Large intestine (tissue), 3 donors: ENCODE data around the gene SPCS2. TPM values are rescaled to one million over a fixed set of nuclear protein-coding genes. Genes with fewer than 3 reads are reported as not detected.

Experiments
- DNase-seq, 2 donors: peaks; one replicate each; pipeline versions ENCODE4 v3.0.0 to v3.0.0-alpha.2; 2013
- H3K27ac ChIP-seq: one replicate; pipeline ENCODE4 v1.5.1; 2013; ENCODE audit warnings: low read length
- H3K27me3 ChIP-seq: 2 replicates; pipeline ENCODE4 v1.6.1; 2013; ENCODE audit warnings: low read length; ENCODE audit not compliant: control insufficient read depth, insufficient read depth
- H3K36me3 ChIP-seq: 2 replicates; pipeline ENCODE4 v1.6.1; 2013; ENCODE audit warnings: low read length; ENCODE audit not compliant: control insufficient read depth, insufficient read depth
- H3K4me1 ChIP-seq: one replicate; pipeline ENCODE4 v1.6.1; 2013; ENCODE audit warnings: low read length; ENCODE audit not compliant: control insufficient read depth, insufficient read depth
- H3K4me3 ChIP-seq: one replicate; pipeline ENCODE4 v1.5.1; 2013; ENCODE audit warnings: low read length
- H3K9me3 ChIP-seq: one replicate; pipeline ENCODE4 v1.6.1; 2013; ENCODE audit warnings: mild to moderate bottlenecking, low read depth, low read length, moderate library complexity; ENCODE audit not compliant: control insufficient read depth
- WGBS: methylation state at CpG from one replicate; pipeline ENCODE4 v1.1.5; 2013; ENCODE audit warnings: low lambda C conversion rate; ENCODE audit not compliant: insufficient coverage; 5-methylcytosine and 5-hydroxymethylcytosine counted together
- polyA plus RNA-seq: library from polyadenylated mRNA; unstranded; fragments of 120-200 nt; gene quantifications from one replicate; pipeline ENCODE4 v1.2.1, GENCODE V29; 2013

SPCS2 gene
- polyA plus RNA-seq, 1 donor, result 203 TPM

- Histone ChIP-seq H3K9me3 (no peaks in the 10 kb centered on the region), H3K27me3 (no peaks in the 10 kb centered on the region), H3K4me3 (no peak overlapping the region), H3K27ac (no peak overlapping the region), H3K4me1 (no peaks in the 10 kb centered on the region), H3K36me3 (peaks cover 67% of the 10 kb centered on the region)
- DNase-seq, result no peak
- 100% methylated on average over 3 of the region's 5 CpGs for WGBS
Observed at GRCh38 chr11:74942073-74942759, 6.8 kb upstream of the SPCS2 start.

- no peak for DNase-seq
- Histone ChIP-seq H3K36me3 (peaks cover 17% of the 10 kb centered on the region), H3K4me3 (peak overlapping the region; percentile 90), H3K27ac (peak overlapping the region; percentile 80), H3K4me1 (peaks cover 6% of the 10 kb centered on the region), H3K9me3 (no peaks in the 10 kb centered on the region), H3K27me3 (no peaks in the 10 kb centered on the region)
- WGBS, result no CpG with 5 or more reads among the region's 9 CpGs
Observed at GRCh38 chr11:74948546-74948897, 544 bp upstream of the SPCS2 start.

GRCh38 chr11:74949753-74950137 lies 679 bp downstream of the SPCS2 start:
- peaks cover 7% of the 10 kb centered on the region for H3K36me3 ChIP-seq
- no peaks in the 10 kb centered on the region for H3K9me3 ChIP-seq
- H3K27ac ChIP-seq, result no peak overlapping the region
- no peak for DNase-seq
- H3K4me3 ChIP-seq, result peak overlapping the region; percentile 90
- WGBS, result 4% methylated on average over 5 of the region's 6 CpGs
- no peaks in the 10 kb centered on the region for H3K27me3 ChIP-seq
- H3K4me1 ChIP-seq, result peaks cover 6% of the 10 kb centered on the region

GRCh38 chr11:74950374-74950969 lies 1.4 kb downstream of the SPCS2 start:
- Histone ChIP-seq H3K9me3 (no peaks in the 10 kb centered on the region), H3K27ac (no peak overlapping the region), H3K4me3 (peak overlapping the region; percentile 90), H3K27me3 (no peaks in the 10 kb centered on the region), H3K4me1 (peaks cover 6% of the 10 kb centered on the region), H3K36me3 (peaks cover 6% of the 10 kb centered on the region)
- no peak for DNase-seq
- no CpG with 5 or more reads among the region's 2 CpGs for WGBS

- no peaks in the 10 kb centered on the region for H3K27me3 ChIP-seq
- H3K4me3 ChIP-seq, result no peak overlapping the region
- DNase-seq, result no peak
- WGBS, result 100% methylated on average over 1 of the region's 8 CpGs
- no peaks in the 10 kb centered on the region for H3K9me3 ChIP-seq
- H3K36me3 ChIP-seq, result peaks cover 6% of the 10 kb centered on the region
- H3K4me1 ChIP-seq, result peaks cover 6% of the 10 kb centered on the region
- H3K27ac ChIP-seq, result no peak overlapping the region
Observed at GRCh38 chr11:74951226-74951625, 2.2 kb downstream of the SPCS2 start.

GRCh38 chr11:74952752-74953151 lies 3.7 kb downstream of the SPCS2 start:
- no peak for DNase-seq
- H3K4me1 ChIP-seq, result peaks cover 6% of the 10 kb centered on the region
- H3K9me3 ChIP-seq, result no peaks in the 10 kb centered on the region
- H3K27me3 ChIP-seq, result no peaks in the 10 kb centered on the region
- WGBS, result 100% methylated on average over 1 of the region's 2 CpGs
- peaks cover 8% of the 10 kb centered on the region for H3K36me3 ChIP-seq
- no peak overlapping the region for H3K27ac ChIP-seq
- H3K4me3 ChIP-seq, result no peak overlapping the region

- WGBS, result 100% methylated on average over 1 of the region's 5 CpGs
- H3K27ac ChIP-seq, result no peak overlapping the region
- H3K4me3 ChIP-seq, result no peak overlapping the region
- DNase-seq, result no peak
- H3K27me3 ChIP-seq, result no peaks in the 10 kb centered on the region
- H3K36me3 ChIP-seq, result peaks cover 8% of the 10 kb centered on the region
- H3K4me1 ChIP-seq, result peaks cover 6% of the 10 kb centered on the region
- no peaks in the 10 kb centered on the region for H3K9me3 ChIP-seq
Observed at GRCh38 chr11:74953451-74953850, 4.4 kb downstream of the SPCS2 start.

- no peaks in the 10 kb centered on the region for H3K27me3 ChIP-seq
- no peak overlapping the region for H3K4me3 ChIP-seq
- peaks cover 8% of the 10 kb centered on the region for H3K36me3 ChIP-seq
- H3K27ac ChIP-seq, result no peak overlapping the region
- DNase-seq, result no peak
- H3K4me1 ChIP-seq, result peaks cover 6% of the 10 kb centered on the region
- WGBS, result no CpG with 5 or more reads among the region's 1 CpG
- no peaks in the 10 kb centered on the region for H3K9me3 ChIP-seq
Observed at GRCh38 chr11:74954199-74954598, 5.1 kb downstream of the SPCS2 start.

GRCh38 chr11:74956397-74957015 lies 7.4 kb downstream of the SPCS2 start:
- Histone ChIP-seq H3K4me1 (no peaks in the 10 kb centered on the region), H3K4me3 (no peak overlapping the region), H3K36me3 (peaks cover 8% of the 10 kb centered on the region), H3K27ac (no peak overlapping the region), H3K27me3 (no peaks in the 10 kb centered on the region), H3K9me3 (no peaks in the 10 kb centered on the region)
- no peak for DNase-seq
- 71% methylated on average over 2 of the region's 4 CpGs for WGBS

- WGBS, result no CpG with 5 or more reads among the region's 1 CpG
- no peaks in the 10 kb centered on the region for H3K9me3 ChIP-seq
- H3K27ac ChIP-seq, result no peak overlapping the region
- H3K4me1 ChIP-seq, result no peaks in the 10 kb centered on the region
- H3K36me3 ChIP-seq, result peaks cover 5% of the 10 kb centered on the region
- DNase-seq, result no peak
- no peak overlapping the region for H3K4me3 ChIP-seq
- no peaks in the 10 kb centered on the region for H3K27me3 ChIP-seq
Observed at GRCh38 chr11:74957937-74958629, 9.0 kb downstream of the SPCS2 start.
